Spleen (tissue), 7 donors: ENCODE measurements around the gene ZNF443.

Source experiments
- POLR2A ChIP-seq, 3 donors: fragments of 450-650 bp; IDR thresholded peaks; one replicate each; pipeline ENCODE4 v1.5.1; 2017; ENCODE audit warnings: antibody characterized with exemption in 3 of 3, mild to moderate bottlenecking in 1 of 3
- POLR2AphosphoS5 ChIP-seq, 3 donors: sonication (generic); formaldehyde crosslinking; IDR thresholded peaks; one replicate each; pipeline ENCODE4 v1.5.1; 2017; ENCODE audit warnings: antibody characterized with exemption in 3 of 3
- TF ChIP-seq, protein P1 (sequence below), 11 experiments: fragments of 200-600 bp in 7 of 11; fragments of 450-650 bp in 4 of 11; sonication (generic) in 4 of 11; IDR thresholded peaks in 8 of 11; conservative IDR thresholded peaks in 3 of 11; 1 replicate in 7 of 11; 2 replicates in 4 of 11; pipeline versions ENCODE4 v1.4.0 to v1.8.0; 2016 to 2021; ENCODE audit warnings: antibody characterized with exemption in 11 of 11, inconsistent platforms in 4 of 11, mild to moderate bottlenecking in 1 of 11
- donor health status: DM: no; HTN: no; CAD: no; lungs with moderate emphysema.
- donor health status: DM: no; HTN: no; CAD: no.
- donor health status: DM: no; HTN: no; CAD: no.

DNA sequence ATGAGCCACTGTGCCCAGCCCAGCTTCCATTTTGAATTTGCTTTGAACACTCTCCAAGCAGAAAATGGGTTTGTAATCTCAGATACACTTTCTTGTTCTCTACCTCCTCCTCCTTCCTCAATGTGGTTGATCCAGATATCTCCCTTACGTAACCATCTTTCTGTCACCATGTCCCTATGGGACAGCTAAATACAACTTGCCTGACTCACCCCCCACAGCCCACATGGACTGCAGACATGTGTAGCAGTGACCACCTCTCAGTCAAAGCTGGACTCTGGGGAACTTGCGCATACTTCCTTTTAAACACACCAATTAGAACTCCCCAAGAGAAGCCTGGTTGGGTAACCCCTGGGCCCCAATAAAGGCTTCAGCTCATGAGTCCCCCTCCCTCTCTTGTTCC lies 28.9 kb downstream of the ZNF443 start:
- TF ChIP-seq, protein P1, sequence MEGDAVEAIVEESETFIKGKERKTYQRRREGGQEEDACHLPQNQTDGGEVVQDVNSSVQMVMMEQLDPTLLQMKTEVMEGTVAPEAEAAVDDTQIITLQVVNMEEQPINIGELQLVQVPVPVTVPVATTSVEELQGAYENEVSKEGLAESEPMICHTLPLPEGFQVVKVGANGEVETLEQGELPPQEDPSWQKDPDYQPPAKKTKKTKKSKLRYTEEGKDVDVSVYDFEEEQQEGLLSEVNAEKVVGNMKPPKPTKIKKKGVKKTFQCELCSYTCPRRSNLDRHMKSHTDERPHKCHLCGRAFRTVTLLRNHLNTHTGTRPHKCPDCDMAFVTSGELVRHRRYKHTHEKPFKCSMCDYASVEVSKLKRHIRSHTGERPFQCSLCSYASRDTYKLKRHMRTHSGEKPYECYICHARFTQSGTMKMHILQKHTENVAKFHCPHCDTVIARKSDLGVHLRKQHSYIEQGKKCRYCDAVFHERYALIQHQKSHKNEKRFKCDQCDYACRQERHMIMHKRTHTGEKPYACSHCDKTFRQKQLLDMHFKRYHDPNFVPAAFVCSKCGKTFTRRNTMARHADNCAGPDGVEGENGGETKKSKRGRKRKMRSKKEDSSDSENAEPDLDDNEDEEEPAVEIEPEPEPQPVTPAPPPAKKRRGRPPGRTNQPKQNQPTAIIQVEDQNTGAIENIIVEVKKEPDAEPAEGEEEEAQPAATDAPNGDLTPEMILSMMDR (IDR thresholded peaks at IDR 0.05 in 8 of 11, conservative IDR thresholded peaks at IDR 0.05 in 3 of 11): no peak
- TF ChIP-seq POLR2AphosphoS5 (IDR thresholded peaks at IDR 0.05): no peak
- no peak for TF ChIP-seq POLR2A (IDR thresholded peaks at IDR 0.05)
